ENCODE results near the gene PDS5A. TPM values are rescaled to one million over a fixed set of nuclear protein-coding genes. Genes with fewer than 3 reads are reported as not detected.

Gene PDS5A
- total RNA-seq, 4 donors from 2014 or later, result 68.3 to 110 (median 76.8) TPM

DNA sequence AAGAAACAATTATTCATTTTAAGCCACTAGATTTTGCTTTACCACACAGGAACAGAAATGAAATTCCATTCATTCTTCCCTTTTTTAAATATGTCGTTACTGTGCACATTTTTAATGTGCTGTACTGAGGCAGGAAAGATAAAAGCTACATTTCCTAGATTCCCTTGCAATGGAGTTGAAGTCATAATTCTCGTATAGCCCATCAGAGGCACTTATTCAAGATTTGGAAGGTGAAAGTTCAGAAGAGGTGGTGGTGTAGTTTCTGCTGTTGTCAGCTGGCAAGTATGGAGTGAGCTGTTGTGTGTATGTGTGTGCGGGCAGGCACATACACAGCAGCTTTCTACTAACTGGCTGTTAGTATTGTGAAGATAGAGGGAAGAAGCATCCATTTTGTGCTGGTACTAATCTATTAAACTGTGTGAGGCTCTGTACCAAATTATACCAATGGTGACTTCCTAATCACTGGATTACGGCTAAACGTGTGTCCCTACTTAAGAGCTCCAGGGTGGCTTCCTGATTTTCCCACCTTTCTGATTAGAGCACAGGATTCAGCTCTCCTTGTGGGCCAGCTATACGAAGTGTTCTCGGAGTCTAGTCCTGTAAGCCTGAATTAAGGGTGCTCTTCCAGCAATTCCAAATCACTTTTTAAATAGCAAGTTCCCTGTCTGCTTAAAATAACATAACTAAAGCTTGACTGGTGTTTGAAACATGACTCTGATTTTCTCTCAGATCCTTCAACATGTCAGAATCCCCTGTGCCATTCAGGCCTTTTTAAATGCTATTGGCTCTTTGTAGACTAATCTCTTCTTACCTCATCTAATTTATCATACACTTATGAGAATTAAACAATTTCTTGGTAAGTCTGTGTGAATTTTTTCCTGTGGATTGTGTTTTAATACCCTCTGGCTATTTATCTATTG, 43.8 kb downstream of the PDS5A start:
- H3K9me3 ChIP-seq, result no peaks in the 10 kb centered on the region
- peaks cover 0 to 21% (median 0%) of the 10 kb centered on the region in 4 donors for H3K4me1 ChIP-seq
- no peaks in the 10 kb centered on the region for H3K27me3 ChIP-seq
- no peaks in the 10 kb centered on the region for H3K36me3 ChIP-seq
- no peak overlapping the region for H3K4me3 ChIP-seq
- no peak overlapping the region for H3K27ac ChIP-seq
- no peak for DNase-seq
- TF ChIP-seq POLR2A (IDR thresholded peaks at IDR 0.05), result no peak
- TF ChIP-seq, protein P1, sequence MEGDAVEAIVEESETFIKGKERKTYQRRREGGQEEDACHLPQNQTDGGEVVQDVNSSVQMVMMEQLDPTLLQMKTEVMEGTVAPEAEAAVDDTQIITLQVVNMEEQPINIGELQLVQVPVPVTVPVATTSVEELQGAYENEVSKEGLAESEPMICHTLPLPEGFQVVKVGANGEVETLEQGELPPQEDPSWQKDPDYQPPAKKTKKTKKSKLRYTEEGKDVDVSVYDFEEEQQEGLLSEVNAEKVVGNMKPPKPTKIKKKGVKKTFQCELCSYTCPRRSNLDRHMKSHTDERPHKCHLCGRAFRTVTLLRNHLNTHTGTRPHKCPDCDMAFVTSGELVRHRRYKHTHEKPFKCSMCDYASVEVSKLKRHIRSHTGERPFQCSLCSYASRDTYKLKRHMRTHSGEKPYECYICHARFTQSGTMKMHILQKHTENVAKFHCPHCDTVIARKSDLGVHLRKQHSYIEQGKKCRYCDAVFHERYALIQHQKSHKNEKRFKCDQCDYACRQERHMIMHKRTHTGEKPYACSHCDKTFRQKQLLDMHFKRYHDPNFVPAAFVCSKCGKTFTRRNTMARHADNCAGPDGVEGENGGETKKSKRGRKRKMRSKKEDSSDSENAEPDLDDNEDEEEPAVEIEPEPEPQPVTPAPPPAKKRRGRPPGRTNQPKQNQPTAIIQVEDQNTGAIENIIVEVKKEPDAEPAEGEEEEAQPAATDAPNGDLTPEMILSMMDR (IDR thresholded peaks at IDR 0.05), result no peak

DNA sequence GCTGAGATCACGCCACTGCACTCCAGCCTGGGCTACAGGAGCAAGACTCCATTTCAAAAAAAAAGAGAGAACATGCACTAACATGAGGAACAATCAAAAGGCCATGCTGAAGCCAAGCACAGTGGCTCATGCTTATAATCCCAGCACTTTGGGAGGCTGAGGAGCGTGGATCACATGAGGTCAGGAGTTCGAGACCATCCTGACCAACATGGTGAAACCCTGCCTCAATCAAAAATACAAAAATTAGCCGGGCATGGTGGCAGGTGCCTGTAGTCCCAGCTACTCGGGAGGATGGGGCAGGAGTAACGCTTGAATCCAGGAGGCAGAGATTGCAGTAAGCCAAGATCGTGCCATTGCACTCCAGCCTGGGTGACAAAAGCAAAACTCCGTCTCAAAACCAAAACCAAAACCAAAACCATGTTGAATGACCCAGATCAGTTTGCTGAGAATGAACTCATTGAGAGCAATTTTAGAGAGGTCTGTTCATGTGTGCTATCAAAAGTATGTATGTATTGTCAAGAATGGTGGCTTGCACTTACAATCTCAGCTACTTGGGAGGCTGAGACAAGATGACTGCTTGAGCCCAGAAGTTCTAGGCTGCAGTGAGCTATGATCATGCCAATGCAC, 44.8 kb downstream of the PDS5A start:
- Histone ChIP-seq H3K27me3 (no peaks in the 10 kb centered on the region), H3K4me3 (peak overlapping the region in 1 of 4 donors; percentile 3), H3K4me1 (peaks cover 0 to 21% (median 0%) of the 10 kb centered on the region in 4 donors), H3K9me3 (no peaks in the 10 kb centered on the region), H3K36me3 (no peaks in the 10 kb centered on the region), H3K27ac (peak overlapping the region in 1 of 4 donors; percentile 6)
- TF ChIP-seq, protein P1 (IDR thresholded peaks at IDR 0.05), result no peak
- no peak for TF ChIP-seq POLR2A (IDR thresholded peaks at IDR 0.05)
- DNase-seq, result no peak

DNA sequence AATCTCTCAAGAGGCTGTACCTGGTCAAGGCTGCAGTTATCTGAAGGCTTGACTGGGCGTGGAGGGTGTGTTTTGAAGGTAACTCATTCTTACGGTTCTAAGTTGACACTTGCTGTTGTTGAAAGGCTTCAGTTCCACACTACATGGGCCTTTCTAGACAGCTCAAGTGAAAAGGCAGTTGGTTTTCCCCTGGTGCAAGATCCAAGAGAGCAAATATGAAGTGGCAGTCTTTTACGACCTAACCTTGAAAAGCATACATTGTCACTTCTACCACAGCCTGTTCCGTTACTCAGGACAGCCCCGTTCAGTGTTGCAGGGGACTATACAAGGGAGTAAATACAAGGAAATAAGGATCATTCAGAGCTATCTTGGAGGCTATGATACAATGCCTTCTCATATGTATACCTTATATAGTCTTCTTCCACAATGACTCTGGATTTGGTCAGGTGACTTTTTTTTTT, 46.2 kb downstream of the PDS5A start:
- H3K4me3 ChIP-seq, result no peak overlapping the region
- no peaks in the 10 kb centered on the region for H3K36me3 ChIP-seq
- H3K4me1 ChIP-seq, result peaks cover 0 to 21% (median 0%) of the 10 kb centered on the region in 4 donors
- peak in 1 of 3 donors; percentile 47 for DNase-seq
- H3K9me3 ChIP-seq, result no peaks in the 10 kb centered on the region
- no peaks in the 10 kb centered on the region for H3K27me3 ChIP-seq
- H3K27ac ChIP-seq, result peak overlapping the region in 1 of 4 donors; percentile 41
- TF ChIP-seq POLR2A (IDR thresholded peaks at IDR 0.05), result no peak
- TF ChIP-seq, protein P1 (IDR thresholded peaks at IDR 0.05), result no peak

DNA sequence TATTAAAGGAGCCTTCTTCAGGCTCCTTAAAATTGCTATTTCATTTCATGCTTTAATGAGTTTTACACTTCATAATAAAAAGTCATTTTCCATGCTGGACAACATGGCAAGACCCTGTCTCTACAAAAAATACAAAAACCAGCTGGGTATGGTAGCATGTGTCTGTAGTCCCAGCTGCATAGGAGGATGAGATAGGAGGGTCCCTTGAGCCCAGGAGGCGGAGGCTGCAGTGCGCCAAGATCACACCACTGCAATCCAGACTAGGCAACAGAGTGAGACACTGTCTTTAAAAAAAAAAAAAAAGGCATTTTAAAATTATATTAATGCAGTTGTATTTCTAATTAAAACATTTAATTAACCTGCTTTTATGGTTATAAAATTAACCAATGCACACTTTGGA, 49.2 kb downstream of the PDS5A start:
- H3K4me3 ChIP-seq, result no peak overlapping the region
- DNase-seq, result no peak
- no peaks in the 10 kb centered on the region for H3K27me3 ChIP-seq
- H3K27ac ChIP-seq, result no peak overlapping the region
- H3K36me3 ChIP-seq, result no peaks in the 10 kb centered on the region
- no peak for TF ChIP-seq POLR2A (IDR thresholded peaks at IDR 0.05)
- TF ChIP-seq, protein P1 (IDR thresholded peaks at IDR 0.05), result no peak
- H3K9me3 ChIP-seq, result no peaks in the 10 kb centered on the region
- peaks cover 0 to 15% (median 0%) of the 10 kb centered on the region in 4 donors for H3K4me1 ChIP-seq

DNA sequence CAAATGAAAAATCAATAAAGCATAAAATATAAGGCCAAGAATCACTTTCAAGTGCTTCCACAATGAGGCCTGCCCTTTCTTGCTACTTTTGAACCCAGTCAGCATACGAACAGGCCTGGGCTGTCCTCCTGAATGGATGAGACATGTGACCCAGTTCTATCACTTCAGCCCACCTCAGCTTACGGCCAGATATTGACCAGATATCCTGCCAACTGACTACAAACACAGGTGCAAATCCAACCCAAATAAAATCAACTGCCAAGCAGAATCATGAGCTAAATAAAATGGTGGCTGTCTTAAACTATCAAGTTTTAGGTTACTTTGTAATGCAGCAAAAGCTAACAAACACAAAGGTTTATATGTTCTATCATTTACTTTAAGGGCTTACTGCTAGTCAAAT, 53.7 kb downstream of the PDS5A start:
- H3K27ac ChIP-seq, result no peak overlapping the region
- DNase-seq, result no peak
- no peaks in the 10 kb centered on the region for H3K27me3 ChIP-seq
- TF ChIP-seq, protein P1 (IDR thresholded peaks at IDR 0.05), result no peak
- TF ChIP-seq POLR2A (IDR thresholded peaks at IDR 0.05), result no peak
- no peak overlapping the region for H3K4me3 ChIP-seq
- H3K36me3 ChIP-seq, result no peaks in the 10 kb centered on the region
- H3K4me1 ChIP-seq, result no peaks in the 10 kb centered on the region
- H3K9me3 ChIP-seq, result no peaks in the 10 kb centered on the region
